HG02763 (cell line): ENCODE measurements around the gene SYT11.
A peak's percentile ranks its signal among the peaks of the same experiment; 100 is the strongest.
"Not testable (repeated sequence)": the region's sequence is repeated elsewhere in the genome, so short reads cannot be mapped to it uniquely, and the experiment has no call there.

Experiments used
- ATAC-seq: cut with Tn5 transposase; IDR thresholded peaks from one replicate; pipeline ENCODE4 v1.9.1; 2021; ENCODE audit warnings: mild to moderate bottlenecking, moderate library complexity; ENCODE audit not compliant: unreplicated experiment

SYT11 gene

GRCh38 chr1:155895617-155896016 lies 36.2 kb downstream of the SYT11 start:
- ATAC-seq = not testable (repeated sequence)

GRCh38 chr1:155896476-155896875 lies 37.1 kb downstream of the SYT11 start:
- not testable (repeated sequence) for ATAC-seq

- no peak for ATAC-seq
Observed at GRCh38 chr1:155897746-155898145, 38.4 kb downstream of the SYT11 start.

GRCh38 chr1:155898888-155899287 lies 39.5 kb downstream of the SYT11 start:
- no peak for ATAC-seq

- ATAC-seq = no peak
Observed at GRCh38 chr1:155899683-155900082, 40.3 kb downstream of the SYT11 start.

GRCh38 chr1:155900161-155900560 lies 40.8 kb downstream of the SYT11 start:
- no peak for ATAC-seq

- no peak for ATAC-seq
Observed at GRCh38 chr1:155904261-155904660, 44.9 kb downstream of the SYT11 start.

- no peak for ATAC-seq
Observed at GRCh38 chr1:155909894-155910293, 50.5 kb downstream of the SYT11 start.

- ATAC-seq = peak; percentile 25
Observed at GRCh38 chr1:155910621-155911121, 51.3 kb downstream of the SYT11 start.

GRCh38 chr1:155911156-155912055 lies 52.0 kb downstream of the SYT11 start, which contains the start of gene RIT1:
TSS of gene RIT1 (minus strand) at chr1:155911349. CDS start at chr1:155910761, 588 bp downstream.
- peak; percentile 79 for ATAC-seq

GRCh38 chr1:155912056-155912536 lies 52.7 kb downstream of the SYT11 start:
- peak; percentile 3 for ATAC-seq

- no peak for ATAC-seq
Observed at GRCh38 chr1:155913969-155914757, 54.8 kb downstream of the SYT11 start.

- no peak for ATAC-seq
Observed at GRCh38 chr1:155918660-155919059, 59.3 kb downstream of the SYT11 start.

- ATAC-seq = no peak
Observed at GRCh38 chr1:155919801-155920200, 60.4 kb downstream of the SYT11 start.

- ATAC-seq = no peak
Observed at GRCh38 chr1:155920717-155921116, 61.4 kb downstream of the SYT11 start.

GRCh38 chr1:155925506-155925905 lies 66.1 kb downstream of the SYT11 start:
- no peak for ATAC-seq

GRCh38 chr1:155929057-155929456 lies 69.7 kb downstream of the SYT11 start:
- ATAC-seq = no peak

- not testable (repeated sequence) for ATAC-seq
Observed at GRCh38 chr1:155930725-155931124, 71.4 kb downstream of the SYT11 start.

- no peak for ATAC-seq
Observed at GRCh38 chr1:155931332-155932038, 72.1 kb downstream of the SYT11 start.

GRCh38 chr1:155932081-155932480 lies 72.7 kb downstream of the SYT11 start:
- ATAC-seq = no peak

GRCh38 chr1:155932487-155932886 lies 73.1 kb downstream of the SYT11 start:
- no peak for ATAC-seq
